ENCODE measurements around the gene MEG3.

- no peak for TF ChIP-seq SMC3 (IDR thresholded peaks at IDR 0.05; ENCODE audit: low read depth, low read length)
- TF ChIP-seq, protein P1, sequence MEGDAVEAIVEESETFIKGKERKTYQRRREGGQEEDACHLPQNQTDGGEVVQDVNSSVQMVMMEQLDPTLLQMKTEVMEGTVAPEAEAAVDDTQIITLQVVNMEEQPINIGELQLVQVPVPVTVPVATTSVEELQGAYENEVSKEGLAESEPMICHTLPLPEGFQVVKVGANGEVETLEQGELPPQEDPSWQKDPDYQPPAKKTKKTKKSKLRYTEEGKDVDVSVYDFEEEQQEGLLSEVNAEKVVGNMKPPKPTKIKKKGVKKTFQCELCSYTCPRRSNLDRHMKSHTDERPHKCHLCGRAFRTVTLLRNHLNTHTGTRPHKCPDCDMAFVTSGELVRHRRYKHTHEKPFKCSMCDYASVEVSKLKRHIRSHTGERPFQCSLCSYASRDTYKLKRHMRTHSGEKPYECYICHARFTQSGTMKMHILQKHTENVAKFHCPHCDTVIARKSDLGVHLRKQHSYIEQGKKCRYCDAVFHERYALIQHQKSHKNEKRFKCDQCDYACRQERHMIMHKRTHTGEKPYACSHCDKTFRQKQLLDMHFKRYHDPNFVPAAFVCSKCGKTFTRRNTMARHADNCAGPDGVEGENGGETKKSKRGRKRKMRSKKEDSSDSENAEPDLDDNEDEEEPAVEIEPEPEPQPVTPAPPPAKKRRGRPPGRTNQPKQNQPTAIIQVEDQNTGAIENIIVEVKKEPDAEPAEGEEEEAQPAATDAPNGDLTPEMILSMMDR (conservative IDR thresholded peaks at IDR 0.05; ENCODE audit: low read depth, low read length), result no peak
- no peak for TF ChIP-seq MXI1 (IDR thresholded peaks at IDR 0.05; ENCODE audit: borderline replicate concordance, low read depth, low read length)
- TF ChIP-seq POLR2A (IDR thresholded peaks at IDR 0.05; ENCODE audit: low read depth, low read length), result no peak
- TF ChIP-seq RAD21 (IDR thresholded peaks at IDR 0.05; ENCODE audit: low read length), result no peak
- TF ChIP-seq BHLHE40 (IDR thresholded peaks at IDR 0.05; ENCODE audit: low read depth, low read length), result no peak
- TF ChIP-seq FOS (IDR thresholded peaks at IDR 0.05; ENCODE audit: low read depth, low read length), result no peak
- TF ChIP-seq NFE2L2 (IDR thresholded peaks at IDR 0.05; ENCODE audit: low read depth, low read length), result no peak
- TF ChIP-seq, protein P2, sequence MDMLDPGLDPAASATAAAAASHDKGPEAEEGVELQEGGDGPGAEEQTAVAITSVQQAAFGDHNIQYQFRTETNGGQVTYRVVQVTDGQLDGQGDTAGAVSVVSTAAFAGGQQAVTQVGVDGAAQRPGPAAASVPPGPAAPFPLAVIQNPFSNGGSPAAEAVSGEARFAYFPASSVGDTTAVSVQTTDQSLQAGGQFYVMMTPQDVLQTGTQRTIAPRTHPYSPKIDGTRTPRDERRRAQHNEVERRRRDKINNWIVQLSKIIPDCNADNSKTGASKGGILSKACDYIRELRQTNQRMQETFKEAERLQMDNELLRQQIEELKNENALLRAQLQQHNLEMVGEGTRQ (IDR thresholded peaks at IDR 0.05; ENCODE audit: low read depth, low read length), result no peak
- TF ChIP-seq ELK1 (IDR thresholded peaks at IDR 0.05; ENCODE audit: borderline replicate concordance, low read depth, low read length), result no peak
- no peak for TF ChIP-seq MAFK (IDR thresholded peaks at IDR 0.05; ENCODE audit: low read depth, low read length)
- no peak for TF ChIP-seq CEBPB (IDR thresholded peaks at IDR 0.05; ENCODE audit: low read depth, low read length)
- TF ChIP-seq RFX5 (IDR thresholded peaks at IDR 0.05; ENCODE audit: low read depth, low read length), result no peak
Measured at GRCh38 chr14:100807979-100808734, 17.8 kb upstream of the MEG3 start.
